H9 (cell line): ENCODE results near the gene NFKB1. TPM values are rescaled to one million over a fixed set of nuclear protein-coding genes. Genes with fewer than 3 reads are reported as not detected.

Experiments used
- DNase-seq: peaks from one replicate; pipeline ENCODE4 v3.0.0-alpha.2; 2017
- H2AFZ ChIP-seq: one replicate; pipeline ENCODE4 v1.6.1; 2013; ENCODE audit warnings: mild to moderate bottlenecking, low read length, control low read depth, moderate library complexity
- H2AK5ac ChIP-seq: 2 replicates; pipeline ENCODE4 v1.6.1; 2013; ENCODE audit warnings: low read length, control low read depth, mixed read lengths; ENCODE audit not compliant: insufficient read length
- H2BK120ac ChIP-seq: one replicate; pipeline ENCODE4 v1.6.1; 2013; ENCODE audit warnings: low read depth, mild to moderate bottlenecking, low read length, control low read depth, inconsistent platforms; ENCODE audit not compliant: poor library complexity, severe bottlenecking
- H2BK12ac ChIP-seq: 2 replicates; pipeline ENCODE4 v1.6.1; 2013; ENCODE audit warnings: low read length, control low read depth, mixed read lengths, low read depth; ENCODE audit not compliant: insufficient read length
- H2BK15ac ChIP-seq: 2 replicates; pipeline ENCODE4 v1.6.1; 2013; ENCODE audit warnings: low read depth, low read length, control low read depth
- H2BK20ac ChIP-seq: one replicate; pipeline ENCODE4 v1.6.1; 2013; ENCODE audit warnings: low read depth, mild to moderate bottlenecking, low read length, control low read depth, inconsistent platforms; ENCODE audit not compliant: poor library complexity, severe bottlenecking
- H2BK5ac ChIP-seq: 2 replicates; pipeline ENCODE4 v1.6.1; 2013; ENCODE audit warnings: low read length, control low read depth, mixed read lengths; ENCODE audit not compliant: insufficient read length
- H3K14ac ChIP-seq: 2 replicates; pipeline ENCODE4 v1.6.1; 2013; ENCODE audit warnings: low read length, control low read depth; ENCODE audit not compliant: insufficient read depth
- H3K18ac ChIP-seq: 2 replicates; pipeline ENCODE4 v1.6.1; 2013; ENCODE audit warnings: low read depth, mild to moderate bottlenecking, mixed read lengths, low read length, control low read depth; ENCODE audit not compliant: insufficient read length
- H3K23ac ChIP-seq: 2 replicates; pipeline ENCODE4 v1.6.1; 2013; ENCODE audit warnings: low read length, control low read depth, mixed read lengths, low read depth; ENCODE audit not compliant: insufficient read length
- H3K23me2 ChIP-seq: 2 replicates; pipeline ENCODE4 v1.6.1; 2013; ENCODE audit warnings: low read depth, mild to moderate bottlenecking, mixed read lengths, low read length, control low read depth; ENCODE audit not compliant: insufficient read length, poor library complexity, severe bottlenecking
- H3K27ac ChIP-seq: 2 replicates; pipeline ENCODE4 v1.5.1; 2013; ENCODE audit warnings: low read length, control low read depth, mixed read lengths, low read depth; ENCODE audit not compliant: insufficient read length
- H3K27me3 ChIP-seq: 2 replicates; pipeline ENCODE4 v1.6.1; 2013; ENCODE audit warnings: low read length, control low read depth, inconsistent platforms; ENCODE audit not compliant: insufficient read depth
- H3K4ac ChIP-seq: 2 replicates; pipeline ENCODE4 v1.6.1; 2013; ENCODE audit warnings: low read depth, mild to moderate bottlenecking, control low read depth, inconsistent platforms, low read length, moderate library complexity
- H3K4me1 ChIP-seq: 2 replicates; pipeline ENCODE4 v1.6.1; 2013; ENCODE audit warnings: low read length, control low read depth, inconsistent platforms; ENCODE audit not compliant: insufficient read depth
- H3K4me2 ChIP-seq: 2 replicates; pipeline ENCODE4 v1.6.1; 2013; ENCODE audit warnings: low read length, control low read depth, mixed read lengths; ENCODE audit not compliant: insufficient read length, insufficient read depth
- H3K56ac ChIP-seq: 2 replicates; pipeline ENCODE4 v1.6.1; 2013; ENCODE audit warnings: low read depth, mild to moderate bottlenecking, mixed read lengths, low read length, control low read depth; ENCODE audit not compliant: insufficient read length
- H3K79me1 ChIP-seq: 2 replicates; pipeline ENCODE4 v1.6.1; 2013; ENCODE audit warnings: low read depth, mild to moderate bottlenecking, moderate library complexity, low read length, control low read depth, inconsistent platforms; ENCODE audit not compliant: insufficient read depth, poor library complexity, severe bottlenecking
- H3K79me2 ChIP-seq: 2 replicates; pipeline ENCODE4 v1.6.1; 2013; ENCODE audit warnings: low read length, control low read depth, inconsistent platforms; ENCODE audit not compliant: insufficient read depth
- H3K9ac ChIP-seq: 2 replicates; pipeline ENCODE4 v1.6.1; 2013; ENCODE audit warnings: low read length, control low read depth, mixed read lengths; ENCODE audit not compliant: insufficient read length; ENCODE audit errors: extremely low read depth
- H3K9me3 ChIP-seq: one replicate; pipeline ENCODE4 v1.6.1; 2013; ENCODE audit warnings: low read depth, low read length, inconsistent platforms; ENCODE audit not compliant: control insufficient read depth
- H3T11ph ChIP-seq: one replicate; pipeline ENCODE4 v1.6.1; 2013; ENCODE audit warnings: mild to moderate bottlenecking, low read length, control low read depth, inconsistent platforms
- H4K20me1 ChIP-seq: one replicate; pipeline ENCODE4 v1.6.1; 2013; ENCODE audit not compliant: control insufficient read depth, insufficient read length, insufficient read depth
- H4K5ac ChIP-seq: 2 replicates; pipeline ENCODE4 v1.6.1; 2013; ENCODE audit warnings: low read depth, mild to moderate bottlenecking, mixed read lengths, low read length, control low read depth; ENCODE audit not compliant: insufficient read length
- H4K8ac ChIP-seq: replicated peaks from 2 replicates; pipeline ENCODE4 v1.6.1; 2013; ENCODE audit warnings: low read length, control low read depth, mixed read lengths, low read depth; ENCODE audit not compliant: insufficient read length
- H4K91ac ChIP-seq: 2 replicates; pipeline ENCODE4 v1.6.1; 2013; ENCODE audit warnings: low read depth, mild to moderate bottlenecking, moderate library complexity, mixed read lengths, low read length, control low read depth; ENCODE audit not compliant: insufficient read length
- H3K27ac Mint-ChIP-seq, 3 experiments: 2 replicates in 2 of 3; 3 replicates in 1 of 3; pipeline ENCODE4 v1.8.0; 2020 to 2021; ENCODE audit warnings: mixed read lengths in 3 of 3, mild to moderate bottlenecking in 1 of 3, moderate library complexity in 1 of 3
- H3K27me3 Mint-ChIP-seq: 2 replicates; pipeline ENCODE4 v1.8.0; 2021; ENCODE audit warnings: low read depth, mild to moderate bottlenecking, moderate library complexity, mixed read lengths
- H3K36me3 Mint-ChIP-seq, 3 experiments: 2 replicates in 2 of 3; 3 replicates in 1 of 3; pipeline ENCODE4 v1.8.0; 2020 to 2021; ENCODE audit warnings: low read depth in 3 of 3, mixed read lengths in 3 of 3; ENCODE audit not compliant: insufficient read depth in 1 of 3
- H3K4me1 Mint-ChIP-seq, 2 experiments: 2 replicates each; pipeline ENCODE4 v1.8.0; 2020; ENCODE audit warnings: mixed read lengths in 2 of 2
- H3K4me3 Mint-ChIP-seq, 2 experiments: 2 replicates in 1 of 2; 3 replicates in 1 of 2; pipeline ENCODE4 v1.8.0; 2020 to 2021; ENCODE audit warnings: mild to moderate bottlenecking in 2 of 2, mixed read lengths in 2 of 2, moderate library complexity in 1 of 2
- H3K9me3 Mint-ChIP-seq, 2 experiments: 2 replicates in 1 of 2; 3 replicates in 1 of 2; pipeline ENCODE4 v1.8.0; 2020; ENCODE audit warnings: mild to moderate bottlenecking in 2 of 2, mixed read lengths in 2 of 2, moderate library complexity in 1 of 2
- WGBS: extraction: QIAGEN DNeasy Blood & Tissue Kit; methylation state at CpG from one replicate; pipeline ENCODE4 v1.1.7; 2013; ENCODE audit warnings: missing lambda C conversion rate, low lambda C conversion rate, mixed read lengths; ENCODE audit not compliant: insufficient read length; ENCODE audit errors: extremely low coverage; 5-methylcytosine and 5-hydroxymethylcytosine counted together
- total RNA-seq: library from RNA; stranded (reverse); gene quantifications from 2 replicates; pipeline ENCODE4 v1.2.1, GENCODE V29; 2021
- TF ChIP-seq, protein P1 (sequence below): fragments of 200-600 bp; sonication (generic); conservative IDR thresholded peaks from 3 replicates; pipeline ENCODE4 v1.8.0; 2021; ENCODE audit warnings: antibody characterized with exemption, mild to moderate bottlenecking

NFKB1 gene
- total RNA-seq, 1 experiment from 2014 or later = 5.7 TPM

DNA sequence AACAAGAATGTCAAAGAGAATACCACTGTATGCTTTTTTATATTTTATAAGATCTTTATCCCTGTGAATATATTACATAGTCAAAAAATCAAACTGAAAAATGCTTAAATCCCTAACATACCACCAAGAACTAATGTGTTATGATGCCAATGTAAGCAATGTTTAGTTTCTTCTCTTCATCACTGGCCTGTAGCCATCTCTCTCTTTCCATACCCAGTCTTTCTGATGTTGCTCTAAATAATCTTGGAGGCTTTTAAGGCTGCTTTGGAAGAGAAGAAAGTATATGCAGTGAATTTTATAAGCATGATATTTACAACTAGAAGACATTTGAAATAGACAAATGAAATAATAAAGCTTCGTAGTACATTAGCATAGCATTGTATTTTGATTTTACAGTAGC, 82.9 kb downstream of the NFKB1 start:
- Histone ChIP-seq H3K4ac (no peak overlapping the region), H3K9ac (no peak overlapping the region), H2BK15ac (no peak overlapping the region), H2AK5ac (no peak overlapping the region), H4K5ac (no peak overlapping the region), H3K9me3 (no peaks in the 10 kb centered on the region), H2BK12ac (no peak overlapping the region), H3K27ac (no peak overlapping the region), H3K14ac (no peak overlapping the region), H3K56ac (no peak overlapping the region), H3K18ac (no peak overlapping the region), H3K79me2 (no peaks in the 10 kb centered on the region), H4K20me1 (no peaks in the 10 kb centered on the region), H2AFZ (no peak overlapping the region), H2BK5ac (no peak overlapping the region), H3K23me2 (no peaks in the 10 kb centered on the region), H2BK120ac (no peak overlapping the region), H3K23ac (no peak overlapping the region), H4K8ac (no peak overlapping the region), H4K91ac (no peak overlapping the region), H2BK20ac (no peak overlapping the region), H3K4me2 (no peak overlapping the region), H3T11ph (no peak overlapping the region), H3K27me3 (no peaks in the 10 kb centered on the region), H3K4me1 (no peaks in the 10 kb centered on the region), H3K79me1 (no peaks in the 10 kb centered on the region)
- no peaks in the 10 kb centered on the region for H3K9me3 Mint-ChIP-seq
- no peak overlapping the region for H3K4me3 Mint-ChIP-seq
- TF ChIP-seq, protein P1, sequence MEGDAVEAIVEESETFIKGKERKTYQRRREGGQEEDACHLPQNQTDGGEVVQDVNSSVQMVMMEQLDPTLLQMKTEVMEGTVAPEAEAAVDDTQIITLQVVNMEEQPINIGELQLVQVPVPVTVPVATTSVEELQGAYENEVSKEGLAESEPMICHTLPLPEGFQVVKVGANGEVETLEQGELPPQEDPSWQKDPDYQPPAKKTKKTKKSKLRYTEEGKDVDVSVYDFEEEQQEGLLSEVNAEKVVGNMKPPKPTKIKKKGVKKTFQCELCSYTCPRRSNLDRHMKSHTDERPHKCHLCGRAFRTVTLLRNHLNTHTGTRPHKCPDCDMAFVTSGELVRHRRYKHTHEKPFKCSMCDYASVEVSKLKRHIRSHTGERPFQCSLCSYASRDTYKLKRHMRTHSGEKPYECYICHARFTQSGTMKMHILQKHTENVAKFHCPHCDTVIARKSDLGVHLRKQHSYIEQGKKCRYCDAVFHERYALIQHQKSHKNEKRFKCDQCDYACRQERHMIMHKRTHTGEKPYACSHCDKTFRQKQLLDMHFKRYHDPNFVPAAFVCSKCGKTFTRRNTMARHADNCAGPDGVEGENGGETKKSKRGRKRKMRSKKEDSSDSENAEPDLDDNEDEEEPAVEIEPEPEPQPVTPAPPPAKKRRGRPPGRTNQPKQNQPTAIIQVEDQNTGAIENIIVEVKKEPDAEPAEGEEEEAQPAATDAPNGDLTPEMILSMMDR = no peak
- H3K27ac Mint-ChIP-seq = no peak overlapping the region
- no peaks in the 10 kb centered on the region for H3K27me3 Mint-ChIP-seq
- no CpG with 5 or more reads among the region's 1 CpG for WGBS
- H3K36me3 Mint-ChIP-seq = no peaks in the 10 kb centered on the region
- no peaks in the 10 kb centered on the region; a peak in 1 of 4 replicates for H3K4me1 Mint-ChIP-seq
- DNase-seq = no peak
